Heart right ventricle (tissue), 16 donors: ENCODE results near the gene NOB1. TPM values are rescaled to one million over a fixed set of nuclear protein-coding genes. Genes with fewer than 3 reads are reported as not detected.
"Not testable (repeated sequence)": the region's sequence is repeated elsewhere in the genome, so short reads cannot be mapped to it uniquely, and the experiment has no call there.

Source experiments
- ATAC-seq, 8 donors: fragments of 200-7000 bp; cut with Tn5 transposase; one replicate each; pipeline ENCODE4 v1.9.1; 2020; ENCODE audit warnings: mild to moderate bottlenecking in 8 of 8, moderate library complexity in 8 of 8, moderate number of reproducible peaks in 1 of 8
- DNase-seq, 2 donors: peaks; one replicate each; pipeline ENCODE4 v3.0.0-alpha.2; 2020
- H3K27ac ChIP-seq, 10 donors: fragments of 200-600 bp; sonication (generic) in 2 of 10; one replicate each; pipeline versions ENCODE4 v1.5.0 to v1.8.0; 2020 to 2022; ENCODE audit warnings: mild to moderate bottlenecking in 3 of 10
- H3K27me3 ChIP-seq, 7 donors: fragments of 200-600 bp; one replicate each; pipeline ENCODE4 v1.8.0; 2021 to 2022; ENCODE audit warnings: mild to moderate bottlenecking in 2 of 7
- H3K36me3 ChIP-seq, 9 donors: fragments of 200-600 bp; sonication (generic) in 1 of 9; one replicate each; pipeline versions ENCODE4 v1.5.0 to v1.8.0; 2020 to 2022; ENCODE audit warnings: mild to moderate bottlenecking in 2 of 9
- H3K4me1 ChIP-seq, 9 donors: fragments of 200-600 bp; sonication (generic) in 1 of 9; one replicate each; pipeline versions ENCODE4 v1.5.0 to v1.8.0; 2020 to 2022; ENCODE audit warnings: mild to moderate bottlenecking in 4 of 9
- H3K4me3 ChIP-seq, 10 donors: fragments of 200-600 bp; sonication (generic) in 2 of 10; one replicate each; pipeline versions ENCODE4 v1.5.0 to v1.8.0; 2020 to 2022; ENCODE audit warnings: mild to moderate bottlenecking in 7 of 10, moderate library complexity in 2 of 10
- H3K9me3 ChIP-seq, 11 donors: fragments of 200-600 bp in 10 of 11; sonication (generic) in 2 of 11; one replicate each; pipeline versions ENCODE4 v1.5.0 to v1.8.0; 2013 to 2022; ENCODE audit warnings: mild to moderate bottlenecking in 2 of 11, control low read depth in 1 of 11, moderate library complexity in 1 of 11
- CTCF ChIP-seq, 9 donors: fragments of 200-600 bp; sonication (generic) in 2 of 9; IDR thresholded peaks; one replicate each; pipeline versions ENCODE4 v1.5.0 to v1.8.0; 2021 to 2022; ENCODE audit warnings: antibody characterized with exemption in 9 of 9, mild to moderate bottlenecking in 5 of 9, moderate library complexity in 1 of 9
- WGBS, 2 donors: extraction: QIAGEN DNeasy Blood & Tissue Kit; methylation state at CpG; one replicate each; pipeline ENCODE4 v1.1.7; 2013; ENCODE audit warnings: inconsistent platforms in 1 of 2; 5-methylcytosine and 5-hydroxymethylcytosine counted together
- intact Hi-C, 10 donors: fragments of 100-400 bp; cut with DNase I; formaldehyde crosslinking; loops; one replicate each; pipeline versions ENCODE4 v1.11.1 to v1.14.2; 2022
- polyA plus RNA-seq, 2 donors: library from polyadenylated mRNA; stranded (reverse); fragments of 200-250 nt; gene quantifications; one replicate each; pipeline ENCODE4 v1.2.3, GENCODE V29; 2013
- total RNA-seq, 10 donors: library from RNA; stranded (reverse); fragmentation: NEBNext Ultra II Directional in 3 of 10; extraction: Animal tissue kit (Norgen Biotek cat#: 25700) in 3 of 10; gene quantifications; one replicate each; pipeline versions ENCODE4 v1.2.1 to v1.2.4, GENCODE V29; 2021 to 2023
- donor health status: Arrhythmogenic right ventricular cardiomyopathy.
- donor health status: ischemic (EF 13 %, LVEDD 7.1; RV severe dilation, severe dysfunction).
- donor health status: healthy with polysubstance abuse.
- donor health status: DM: no; HTN: yes; CAD: no.
- donor health status: DM: no; HTN: no; CAD: no.
- donor health status: ischemic (EF 25% LVEDD 6.9; RV normal size, moderate dysfunction).
- donor health status: ischemic (EF 25% LVEDD 5.7; RV mildly dilated, moderate dysfunction).
- donor health status: healthy.
- donor health status: DM: yes; HTN: yes; CAD: no.
- donor health status: Ischemic cardiomyopathy.
- donor health status: ischemic (EF 35%, LVEDD 5.7; RV mildly dilated, moderate dysfunction).
- donor health status: nonischemic (EF 11% LVEDD 7.7; RV severe dilation, severe dysfunction).
- donor health status: DM: yes; HTN: yes; CAD: no.
- donor health status: PGD.
- donor health status: ischemic (EF 29% LVEDD 5.4; RV normal size, mild dysfunction).
- donor health status: nonischemic (EF 23%, LVEDD 6.1; RV moderate dilation, normal function).

The NOB1 gene
- total and polyA plus RNA-seq, 12 donors: 5.4 to 23.4 (median 15.6) TPM

- intact Hi-C loops: no loop called here
- TF ChIP-seq CTCF (IDR thresholded peaks at IDR 0.05): no peak
- Histone ChIP-seq H3K9me3 (no peaks in the 10 kb centered on the region), H3K4me3 (peak within 1 kb of the TSS; percentile 70 to 99 (median 90)), H3K27ac (peak within 1 kb of the TSS; percentile 77 to 95 (median 90)), H3K4me1 (peaks cover 0 to 25% (median 16%) of the 10 kb centered on the region in 9 donors), H3K36me3 (no peaks in the 10 kb centered on the region), H3K27me3 (no peaks in the 10 kb centered on the region)
- 1% methylated on average over 52 to 68 of the region's 68 CpGs for WGBS, 2 donors
- DNase-seq (peak; percentile 70 to 74), ATAC-seq (peak; percentile 81 to 91 (median 86))
Observed at GRCh38 chr16:69761983-69762813, 7.5 kb upstream of the NOB1 start, which contains the start of gene WWP2. Gene WWP2 (plus strand): TSS chr16:69762332. CDS start chr16:69787011, 24,679 bp downstream.

DNA sequence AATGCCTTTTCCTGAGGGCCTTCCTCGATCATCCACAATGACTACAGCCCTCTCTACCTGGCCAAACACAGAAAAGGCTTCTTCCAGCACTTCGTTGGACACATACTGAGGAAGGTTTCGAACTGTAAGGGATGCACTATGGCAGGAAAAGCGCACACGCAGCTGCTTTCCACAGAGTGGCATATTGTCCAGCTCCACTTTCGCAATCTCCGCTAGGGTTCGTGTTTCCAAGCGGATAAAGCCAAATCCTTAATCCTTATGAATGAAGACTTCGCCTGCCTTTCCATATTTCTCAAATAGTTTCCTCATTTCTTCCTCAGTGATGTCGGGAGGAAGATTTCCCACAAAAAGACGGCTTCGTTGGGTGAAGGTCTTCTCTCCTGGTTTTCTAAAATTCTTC is 2.6 kb upstream of the NOB1 start:
- not testable (repeated sequence) for H3K36me3 ChIP-seq, H3K4me3 ChIP-seq, DNase-seq, H3K9me3 ChIP-seq, ATAC-seq, H3K27me3 ChIP-seq, H3K27ac ChIP-seq
- H3K4me1 ChIP-seq: peaks cover 0 to 29% (median 24%) of the 10 kb centered on the region in 9 donors
- 79 to 85% methylated on average over 13 of the region's 13 CpGs for WGBS, 2 donors
- intact Hi-C loops: loop anchor here in 6 of 10 donors (5.0 to 10.0 kb wide), 3 partner anchors 360 to 370 kb away; partner anchors contain the start of gene TERF2 (in 1 of the 6)

GRCh38 chr16:69756705-69757104 is 2.0 kb upstream of the NOB1 start:
- ATAC-seq (no peak), DNase-seq (no peak)
- 93 to 95% methylated on average over 10 of the region's 10 CpGs for WGBS, 2 donors
- Histone ChIP-seq H3K4me1 (peaks cover 0 to 30% (median 21%) of the 10 kb centered on the region in 9 donors), H3K36me3 (peaks cover 0 to 13% (median 5%) of the 10 kb centered on the region in 9 donors), H3K9me3 (no peaks in the 10 kb centered on the region), H3K4me3 (no peak overlapping the region), H3K27me3 (no peaks in the 10 kb centered on the region), H3K27ac (no peak overlapping the region)
- intact Hi-C loops: loop anchor here in 6 of 10 donors (5.0 to 10.0 kb wide), 3 partner anchors 359 to 369 kb away; partner anchors contain the start of gene TERF2 (in 1 of the 6)
- no peak for TF ChIP-seq CTCF (IDR thresholded peaks at IDR 0.05)

DNA sequence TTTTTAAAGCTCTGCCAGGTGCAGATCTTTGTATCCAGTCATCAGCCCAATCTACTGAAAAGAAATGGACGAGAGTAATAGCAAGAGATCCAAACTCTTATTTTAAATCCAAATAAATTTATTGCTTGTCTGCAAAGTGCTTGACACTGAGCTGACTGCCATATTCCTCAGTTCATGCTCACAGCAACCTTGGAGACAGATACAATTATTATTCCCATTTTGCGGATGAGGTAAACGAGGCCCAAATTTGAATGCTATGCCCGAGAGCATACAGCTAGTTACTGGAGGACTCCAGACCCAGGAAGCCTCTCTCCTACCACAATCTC is 620 bp downstream of the NOB1 start:
- peaks cover 0 to 26% (median 18%) of the 10 kb centered on the region in 9 donors for H3K4me1 ChIP-seq
- H3K4me3 ChIP-seq: peak overlapping the region; percentile 63 to 93 (median 82)
- peaks cover 0 to 39% (median 28%) of the 10 kb centered on the region in 9 donors for H3K36me3 ChIP-seq
- ATAC-seq (no peak), DNase-seq (no peak)
- no peaks in the 10 kb centered on the region for H3K9me3 ChIP-seq
- 18 to 20% methylated on average over 4 of the region's 4 CpGs for WGBS, 2 donors
- H3K27ac ChIP-seq: peak overlapping the region in 8 of 10 donors; percentile 57 to 86 (median 76)
- intact Hi-C loops: loop anchor here (1.0 to 10.0 kb wide), 8 partner anchors 27 to 359 kb away; partner anchors contain the start of gene NQO1 (in 1 of the 10)
- TF ChIP-seq CTCF (IDR thresholded peaks at IDR 0.05): no peak
- no peaks in the 10 kb centered on the region for H3K27me3 ChIP-seq
